LNCaP clone FGC (cell line): ENCODE measurements around the gene COL9A3.

Experiments
- DNase-seq: peaks from one replicate; pipeline ENCODE4 v3.0.0-alpha.2; 2011; ENCODE audit warnings: low read depth
- H3K4me3 ChIP-seq: 2 replicates; pipeline ENCODE4 v1.5.1; 2011; ENCODE audit warnings: mild to moderate bottlenecking, low read depth, low read length, control low read depth
- CTCF ChIP-seq: IDR thresholded peaks from 2 replicates; pipeline ENCODE4 v1.5.1; 2012; ENCODE audit warnings: mild to moderate bottlenecking; ENCODE audit not compliant: control insufficient read depth, insufficient read depth; ENCODE audit errors: extremely low read depth

Gene COL9A3

GRCh38 chr20:62885896-62886708 is 69.3 kb downstream of the COL9A3 start:
- no peak overlapping the region for H3K4me3 ChIP-seq
- no peak for DNase-seq
- no peak for TF ChIP-seq CTCF

- H3K4me3 ChIP-seq, result no peak overlapping the region
- no peak for DNase-seq
- TF ChIP-seq CTCF, result no peak
Observed at GRCh38 chr20:62886709-62887058, 69.8 kb downstream of the COL9A3 start.

- peak; percentile 62 for DNase-seq
- no peak overlapping the region for H3K4me3 ChIP-seq
- TF ChIP-seq CTCF, result no peak
Observed at GRCh38 chr20:62887152-62887859, 70.5 kb downstream of the COL9A3 start.

- DNase-seq, result no peak
- H3K4me3 ChIP-seq, result no peak overlapping the region
- TF ChIP-seq CTCF, result no peak
Observed at GRCh38 chr20:62887860-62888239, 71.0 kb downstream of the COL9A3 start.

GRCh38 chr20:62888406-62888805 is 71.6 kb downstream of the COL9A3 start:
- H3K4me3 ChIP-seq, result no peak overlapping the region
- DNase-seq, result no peak

GRCh38 chr20:62888910-62889309 is 72.1 kb downstream of the COL9A3 start:
- DNase-seq, result no peak
- H3K4me3 ChIP-seq, result no peak overlapping the region
- TF ChIP-seq CTCF, result no peak

More at GRCh38 chr20:62888406-62888805, 71.6 kb downstream of the COL9A3 start:
- TF ChIP-seq CTCF, result no peak
